GM23338 (cell line): ENCODE measurements around the gene MPHOSPH10.

Experiments used
- EZH2 ChIP-seq: fragments of 200-600 bp; sonication (generic); IDR thresholded peaks from one replicate; pipeline ENCODE4 v1.8.0; 2017; ENCODE audit warnings: antibody characterized with exemption, mild to moderate bottlenecking, low read depth; ENCODE audit not compliant: unreplicated experiment
- POLR2AphosphoS5 ChIP-seq: IDR thresholded peaks from 2 replicates; pipeline ENCODE4 v1.6.1; 2016; ENCODE audit warnings: antibody characterized with exemption, low read depth
- TF ChIP-seq, protein P1 (sequence below), 2 experiments: fragments of 200-600 bp in 1 of 2; sonication (generic) in 1 of 2; conservative IDR thresholded peaks; 2 replicates each; pipeline versions ENCODE4 v1.5.1 to v1.6.1; 2016 to 2017; ENCODE audit warnings: antibody characterized with exemption in 2 of 2, low read depth in 2 of 2, mild to moderate bottlenecking in 2 of 2, moderate library complexity in 1 of 2

GRCh38 chr2:71122387-71123298 lies 7.8 kb upstream of the MPHOSPH10 start:
- no peak for TF ChIP-seq POLR2AphosphoS5
- TF ChIP-seq, protein P1, sequence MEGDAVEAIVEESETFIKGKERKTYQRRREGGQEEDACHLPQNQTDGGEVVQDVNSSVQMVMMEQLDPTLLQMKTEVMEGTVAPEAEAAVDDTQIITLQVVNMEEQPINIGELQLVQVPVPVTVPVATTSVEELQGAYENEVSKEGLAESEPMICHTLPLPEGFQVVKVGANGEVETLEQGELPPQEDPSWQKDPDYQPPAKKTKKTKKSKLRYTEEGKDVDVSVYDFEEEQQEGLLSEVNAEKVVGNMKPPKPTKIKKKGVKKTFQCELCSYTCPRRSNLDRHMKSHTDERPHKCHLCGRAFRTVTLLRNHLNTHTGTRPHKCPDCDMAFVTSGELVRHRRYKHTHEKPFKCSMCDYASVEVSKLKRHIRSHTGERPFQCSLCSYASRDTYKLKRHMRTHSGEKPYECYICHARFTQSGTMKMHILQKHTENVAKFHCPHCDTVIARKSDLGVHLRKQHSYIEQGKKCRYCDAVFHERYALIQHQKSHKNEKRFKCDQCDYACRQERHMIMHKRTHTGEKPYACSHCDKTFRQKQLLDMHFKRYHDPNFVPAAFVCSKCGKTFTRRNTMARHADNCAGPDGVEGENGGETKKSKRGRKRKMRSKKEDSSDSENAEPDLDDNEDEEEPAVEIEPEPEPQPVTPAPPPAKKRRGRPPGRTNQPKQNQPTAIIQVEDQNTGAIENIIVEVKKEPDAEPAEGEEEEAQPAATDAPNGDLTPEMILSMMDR (conservative IDR thresholded peaks at IDR 0.05; ENCODE audit: low read depth in 2 of 2): no peak
- no peak for TF ChIP-seq EZH2
